GM12892 (cell line): ENCODE data around the gene ARID4A.

Experiments
- POLR2AphosphoS5 ChIP-seq: IDR thresholded peaks from 2 replicates; pipeline ENCODE4 v1.6.1; 2011; ENCODE audit warnings: low read depth, low read length, control low read depth
- TAF1 ChIP-seq: IDR thresholded peaks from 2 replicates; pipeline ENCODE4 v1.6.1; 2011; ENCODE audit warnings: low read depth, mild to moderate bottlenecking, control low read depth, low read length, borderline replicate concordance

- TF ChIP-seq POLR2AphosphoS5 (no peak), TAF1 (no peak)
These were observed 56.5 kb downstream of the ARID4A start for GRCh38 chr14:58354808-58355207.
